Left forelimb (tissue), 1 donor: Measurements from ENCODE around the gene GALNS.
"Not testable (repeated sequence)": the region's sequence is repeated elsewhere in the genome, so short reads cannot be mapped to it uniquely, and the experiment has no call there.

ENCODE experiments used
- DNase-seq: peaks from one replicate; pipeline ENCODE4 v3.0.0-alpha.2; 2018; ENCODE audit warnings: low spot score

GALNS gene

GRCh38 chr16:88838566-88838965 lies 18.2 kb downstream of the GALNS start:
- no peak for DNase-seq

GRCh38 chr16:88837806-88838205 lies 18.9 kb downstream of the GALNS start:
- DNase-seq, result no peak

GRCh38 chr16:88836791-88837190 lies 20.0 kb downstream of the GALNS start:
- DNase-seq, result no peak

GRCh38 chr16:88835818-88836217 lies 20.9 kb downstream of the GALNS start:
- no peak for DNase-seq

- no peak for DNase-seq
Observed at GRCh38 chr16:88835383-88835782, 21.4 kb downstream of the GALNS start.

GRCh38 chr16:88834670-88835069 lies 22.1 kb downstream of the GALNS start:
- no peak for DNase-seq

- no peak for DNase-seq
Observed at GRCh38 chr16:88833086-88833485, 23.7 kb downstream of the GALNS start.

GRCh38 chr16:88831838-88832237 lies 24.9 kb downstream of the GALNS start:
- DNase-seq, result no peak

GRCh38 chr16:88830783-88831182 lies 26.0 kb downstream of the GALNS start:
- DNase-seq, result no peak

GRCh38 chr16:88830258-88830657 lies 26.5 kb downstream of the GALNS start:
- DNase-seq, result no peak

GRCh38 chr16:88828711-88829110 lies 28.0 kb downstream of the GALNS start:
- DNase-seq, result no peak

GRCh38 chr16:88827727-88828126 lies 29.0 kb downstream of the GALNS start:
- no peak for DNase-seq

- DNase-seq, result no peak
Observed at GRCh38 chr16:88826070-88826840, 30.5 kb downstream of the GALNS start.

GRCh38 chr16:88825146-88825545 lies 31.6 kb downstream of the GALNS start:
- DNase-seq, result no peak

GRCh38 chr16:88824256-88825077 lies 32.3 kb downstream of the GALNS start:
- no peak for DNase-seq

- not testable (repeated sequence) for DNase-seq
Observed at GRCh38 chr16:88823646-88824045, 33.1 kb downstream of the GALNS start.

GRCh38 chr16:88822281-88823040 lies 34.3 kb downstream of the GALNS start:
- no peak for DNase-seq

- DNase-seq, result no peak
Observed at GRCh38 chr16:88821168-88821850, 35.4 kb downstream of the GALNS start.

- no peak for DNase-seq
Observed at GRCh38 chr16:88820385-88821025, 36.2 kb downstream of the GALNS start.

- DNase-seq, result no peak
Observed at GRCh38 chr16:88819126-88819525, 37.6 kb downstream of the GALNS start.

GRCh38 chr16:88818575-88818874 lies 38.2 kb downstream of the GALNS start:
- DNase-seq, result no peak
